Midbrain (tissue), 1 donor: ENCODE data around the gene GPC3.

Source experiments
- DNase-seq: peaks from one replicate; lab custom pipeline; 2025; lab: John Stamatoyannopoulos, UW

The GPC3 gene

GRCh38 chrX:133681897-133682296, 303.5 kb downstream of the GPC3 start:
- DNase-seq = no peak

- no peak for DNase-seq
Measured at GRCh38 chrX:133681421-133681820, 304.0 kb downstream of the GPC3 start.

GRCh38 chrX:133677123-133678063, 308.0 kb downstream of the GPC3 start:
- DNase-seq = no peak

- DNase-seq = no peak
Measured at GRCh38 chrX:133676344-133677122, 308.9 kb downstream of the GPC3 start.

GRCh38 chrX:133674726-133675470, 310.5 kb downstream of the GPC3 start:
- no peak for DNase-seq

GRCh38 chrX:133670383-133670782, 315.0 kb downstream of the GPC3 start:
- DNase-seq = peak; percentile 42

GRCh38 chrX:133669214-133669613, 316.2 kb downstream of the GPC3 start:
- no peak for DNase-seq

- DNase-seq = no peak
Measured at GRCh38 chrX:133668225-133668931, 317.0 kb downstream of the GPC3 start.

GRCh38 chrX:133666256-133666655, 319.1 kb downstream of the GPC3 start:
- no peak for DNase-seq

GRCh38 chrX:133661962-133662839, 323.2 kb downstream of the GPC3 start:
- no peak for DNase-seq

GRCh38 chrX:133660281-133660680, 325.1 kb downstream of the GPC3 start:
- no peak for DNase-seq

GRCh38 chrX:133658293-133658911, 327.0 kb downstream of the GPC3 start:
- DNase-seq = no peak

- no peak for DNase-seq
Measured at GRCh38 chrX:133655275-133656265, 329.8 kb downstream of the GPC3 start.

GRCh38 chrX:133654811-133655210, 330.6 kb downstream of the GPC3 start:
- no peak for DNase-seq

- DNase-seq = no peak
Measured at GRCh38 chrX:133653358-133653757, 332.0 kb downstream of the GPC3 start.

- DNase-seq = no peak
Measured at GRCh38 chrX:133652185-133652584, 333.2 kb downstream of the GPC3 start.

- no peak for DNase-seq
Measured at GRCh38 chrX:133650239-133650638, 335.2 kb downstream of the GPC3 start.

- no peak for DNase-seq
Measured at GRCh38 chrX:133649651-133650050, 335.7 kb downstream of the GPC3 start.

GRCh38 chrX:133648594-133648993, 336.8 kb downstream of the GPC3 start:
- DNase-seq = no peak
